Panc1 (cell line): ENCODE results near the gene GALP. TPM values are rescaled to one million over a fixed set of nuclear protein-coding genes. Genes with fewer than 3 reads are reported as not detected.

Experiments
- ATAC-seq: fragments of 200-7000 bp; cut with Tn5 transposase; 2 replicates; pipeline ENCODE4 v1.9.1; 2020; ENCODE audit warnings: mild to moderate bottlenecking, moderate library complexity
- BruUV-seq: library from RNA; stranded (reverse); fragments of 400-500 nt; replicated peaks from 2 replicates; lab custom pipeline; 2021; lab: Mats Ljungman, UMichigan
- CTCF ChIA-PET: fragments of 300-600 bp; sonication (Branson Sonifier 250); formaldehyde crosslinking; loops from one replicate; lab custom pipeline; 2022; ENCODE audit warnings: antibody characterized with exemption; lab: Charles Lee
- POLR2A ChIA-PET: fragments of 300-600 bp; sonication (Branson Sonifier 250); formaldehyde crosslinking; loops from one replicate; lab custom pipeline; 2022; ENCODE audit warnings: antibody characterized with exemption; lab: Charles Lee
- DNase-seq: peaks from one replicate; pipeline ENCODE4 v3.0.0-alpha.2; 2010; ENCODE audit warnings: low read depth, low spot score
- H3K27ac ChIP-seq: 2 replicates; pipeline ENCODE4 v1.5.1; 2011; ENCODE audit warnings: mild to moderate bottlenecking, low read length, inconsistent platforms
- H3K27me3 ChIP-seq: fragments of 200-500 bp; sonication (Bioruptor generic); 2 replicates; pipeline ENCODE4 v1.6.0; 2014; ENCODE audit warnings: low read length, inconsistent platforms; ENCODE audit not compliant: control insufficient read depth, insufficient read depth
- H3K36me3 ChIP-seq: fragments of 200-500 bp; sonication (Bioruptor generic); 2 replicates; pipeline ENCODE4 v1.5.1; 2014; ENCODE audit warnings: inconsistent platforms, mild to moderate bottlenecking, low read length, moderate library complexity; ENCODE audit not compliant: control insufficient read depth, insufficient read depth
- H3K4me1 ChIP-seq: 2 replicates; pipeline ENCODE4 v1.5.1; 2011; ENCODE audit warnings: inconsistent platforms, mild to moderate bottlenecking, low read length, moderate library complexity; ENCODE audit not compliant: control insufficient read depth, insufficient read depth
- H3K4me3 ChIP-seq, 2 experiments: 2 replicates each; pipeline ENCODE4 v1.5.1; 2011 to 2012; ENCODE audit warnings: low read depth in 2 of 2, low read length in 2 of 2, mild to moderate bottlenecking in 2 of 2, inconsistent platforms in 1 of 2, moderate library complexity in 1 of 2
- H3K9me3 ChIP-seq: fragments of 200-500 bp; sonication (Bioruptor generic); 2 replicates; pipeline ENCODE4 v1.5.1; 2014; ENCODE audit warnings: low read depth, mild to moderate bottlenecking, inconsistent platforms, low read length, moderate library complexity; ENCODE audit not compliant: control insufficient read depth, insufficient read depth
- CTCF ChIP-seq: fragments of 450-650 bp; IDR thresholded peaks from 2 replicates; pipeline ENCODE4 v1.5.1; 2017; ENCODE audit warnings: mild to moderate bottlenecking
- POLR2AphosphoS5 ChIP-seq: IDR thresholded peaks from 2 replicates; pipeline ENCODE4 v1.6.1; 2012; ENCODE audit warnings: mild to moderate bottlenecking, low read depth, low read length, moderate library complexity
- REST ChIP-seq, 2 experiments: IDR thresholded peaks; 2 replicates each; pipeline ENCODE4 v1.6.1; 2011 to 2012; ENCODE audit warnings: low read depth in 2 of 2, control low read depth in 1 of 2, low read length in 1 of 2, mild to moderate bottlenecking in 1 of 2, moderate library complexity in 1 of 2; ENCODE audit not compliant: insufficient read depth in 1 of 2
- SIN3A ChIP-seq: IDR thresholded peaks from 2 replicates; pipeline ENCODE4 v1.6.1; 2012; ENCODE audit warnings: low read depth, mild to moderate bottlenecking, low read length, moderate library complexity, borderline replicate concordance; ENCODE audit not compliant: insufficient read depth
- TCF7L2 ChIP-seq: IDR thresholded peaks from 2 replicates; pipeline ENCODE4 v1.6.1; 2011; ENCODE audit warnings: mild to moderate bottlenecking, low read depth, low read length, inconsistent platforms
- in situ Hi-C: cut with HindIII; loops from 2 replicates; pipeline ENCODE4 v1.10.0; 2016; ENCODE audit warnings: low sequenced_read_pairs, low pct_unique_long_range_greater_than_20kb
- intact Hi-C: fragments of 100-400 bp; cut with micrococcal nuclease; formaldehyde crosslinking; loops from one replicate; pipeline ENCODE4 v1.10.0; 2022; ENCODE audit not compliant: unreplicated experiment
- total RNA-seq: library from RNA; stranded (reverse); gene quantifications from one replicate; pipeline ENCODE4 v1.2.1, GENCODE V29; 2021; ENCODE audit not compliant: unreplicated experiment

Gene GALP
- total RNA-seq, 1 experiment from 2014 or later = not detected

GRCh38 chr19:56146904-56147303 lies 28.9 kb upstream of the GALP start:
- Histone ChIP-seq H3K27me3 (no peaks in the 10 kb centered on the region), H3K27ac (no peak overlapping the region), H3K4me1 (peaks cover 16% of the 10 kb centered on the region), H3K9me3 (no peaks in the 10 kb centered on the region), H3K4me3 (no peak overlapping the region), H3K36me3 (peaks cover 3% of the 10 kb centered on the region)
- CTCF ChIA-PET = no interaction called here
- in situ Hi-C loops (no loop called here), intact Hi-C loops (no loop called here)
- BruUV-seq = no TSS peak
- ATAC-seq (no peak), DNase-seq (no peak)
- TF ChIP-seq SIN3A = no peak
- no peak for TF ChIP-seq CTCF
- no peak for TF ChIP-seq TCF7L2
- TF ChIP-seq REST (IDR thresholded peaks at IDR 0.05; ENCODE audit: insufficient read depth in 1 of 2, low read depth in 2 of 2, low read length in 1 of 2) = no peak
- POLR2A ChIA-PET = no interaction called here

- in situ Hi-C loops (no loop called here), intact Hi-C loops (no loop called here)
- TF ChIP-seq SIN3A = no peak
- no peak for TF ChIP-seq POLR2AphosphoS5
- no peak for TF ChIP-seq REST (IDR thresholded peaks at IDR 0.05; ENCODE audit: insufficient read depth in 1 of 2, low read depth in 2 of 2, low read length in 1 of 2)
- TF ChIP-seq TCF7L2 = no peak
- Histone ChIP-seq H3K36me3 (peaks cover 3% of the 10 kb centered on the region), H3K9me3 (no peaks in the 10 kb centered on the region), H3K4me1 (peaks cover 12% of the 10 kb centered on the region), H3K4me3 (no peak overlapping the region), H3K27ac (no peak overlapping the region), H3K27me3 (no peaks in the 10 kb centered on the region)
- no peak for ATAC-seq
- DNase-seq = no peak
- no TSS peak for BruUV-seq
- POLR2A ChIA-PET = no interaction called here
- CTCF ChIA-PET = no interaction called here
These were observed 28.5 kb upstream of the GALP start for GRCh38 chr19:56147307-56147706.
